HG02571 (cell line): Measurements from ENCODE around the gene NKPD1.
"Not testable (repeated sequence)": the region's sequence is repeated elsewhere in the genome, so short reads cannot be mapped to it uniquely, and the experiment has no call there.

Experiments
- ATAC-seq: cut with Tn5 transposase; IDR thresholded peaks from one replicate; pipeline ENCODE4 v1.9.1; 2021; ENCODE audit warnings: mild to moderate bottlenecking, moderate library complexity; ENCODE audit not compliant: unreplicated experiment

Gene NKPD1

DNA sequence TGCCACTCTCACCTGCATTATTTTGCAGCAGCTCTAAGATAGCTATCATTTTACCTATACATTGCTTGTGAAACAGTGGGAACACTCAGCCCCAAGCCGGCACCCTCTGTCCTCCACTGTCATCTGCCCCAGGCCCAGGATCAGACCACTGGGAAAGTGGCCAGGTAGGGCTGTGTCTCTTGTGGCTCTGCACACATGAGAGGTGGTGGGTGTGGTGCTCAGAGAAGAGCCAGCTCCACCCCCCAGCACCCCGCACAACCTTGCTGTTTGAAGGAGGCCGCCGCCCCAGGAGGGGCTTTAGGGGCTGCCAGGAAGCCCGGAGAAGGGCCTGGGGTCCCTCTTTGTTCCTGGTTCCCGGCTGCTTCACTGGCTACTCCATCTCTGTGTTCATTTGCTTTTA, 41.2 kb downstream of the NKPD1 start:
- ATAC-seq: no peak

DNA sequence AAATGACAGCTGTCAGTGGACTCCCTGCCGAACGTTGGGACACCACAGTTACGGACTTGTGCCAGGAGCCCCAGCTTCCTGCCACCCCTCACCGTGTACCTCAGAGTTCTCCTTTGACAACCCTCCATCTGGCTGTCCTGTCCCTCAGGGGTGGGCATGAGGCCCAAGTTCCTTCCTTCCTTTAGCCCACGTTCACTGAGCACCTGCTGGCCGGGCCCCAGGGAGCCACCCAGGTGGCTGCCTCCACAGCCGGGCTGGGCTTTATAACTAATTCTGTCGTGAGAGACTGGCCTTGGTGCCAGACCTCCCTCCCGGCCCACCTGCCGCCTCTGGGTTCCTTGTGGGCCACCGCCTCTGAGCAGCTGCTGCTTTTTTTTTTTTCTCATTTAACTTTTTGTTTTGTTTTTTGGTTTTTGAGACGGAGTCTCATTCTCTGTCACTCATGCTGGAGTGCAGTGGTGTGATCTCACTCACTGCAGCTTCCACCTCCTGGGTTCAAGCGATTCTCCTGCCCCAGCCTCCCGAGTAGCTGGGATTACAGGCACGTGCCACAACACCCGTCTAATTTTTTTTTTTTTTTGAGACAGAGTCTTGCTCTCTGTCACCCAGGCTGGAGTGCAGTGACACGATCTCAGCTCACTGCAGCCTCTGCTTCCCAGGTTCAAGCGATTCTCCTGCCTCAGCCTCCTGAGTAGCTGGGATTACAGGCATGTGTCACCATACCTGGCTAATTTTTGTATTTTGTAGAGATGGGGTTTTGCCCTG, 42.0 kb downstream of the NKPD1 start:
- ATAC-seq: not testable (repeated sequence)

DNA sequence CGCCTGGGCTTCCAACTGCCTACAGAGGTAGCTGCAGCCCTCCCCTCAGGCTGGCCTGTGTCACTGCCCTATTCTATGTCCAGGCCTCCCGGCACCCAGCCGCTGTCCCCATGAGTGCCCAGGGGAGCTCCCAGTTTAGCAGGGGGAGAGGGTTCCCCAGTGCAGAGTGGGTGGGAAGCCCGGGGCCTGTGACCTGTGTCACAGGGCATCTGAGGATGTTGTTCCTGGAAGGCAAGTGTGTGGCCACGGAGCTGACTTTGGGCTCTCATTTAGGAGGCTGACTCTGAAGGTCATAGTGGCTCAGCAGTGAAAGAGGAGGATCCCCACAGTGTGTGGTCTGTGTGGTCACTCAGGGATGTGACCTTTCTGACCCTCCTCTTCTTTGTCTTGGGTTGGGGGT, 42.7 kb downstream of the NKPD1 start:
- ATAC-seq: no peak

DNA sequence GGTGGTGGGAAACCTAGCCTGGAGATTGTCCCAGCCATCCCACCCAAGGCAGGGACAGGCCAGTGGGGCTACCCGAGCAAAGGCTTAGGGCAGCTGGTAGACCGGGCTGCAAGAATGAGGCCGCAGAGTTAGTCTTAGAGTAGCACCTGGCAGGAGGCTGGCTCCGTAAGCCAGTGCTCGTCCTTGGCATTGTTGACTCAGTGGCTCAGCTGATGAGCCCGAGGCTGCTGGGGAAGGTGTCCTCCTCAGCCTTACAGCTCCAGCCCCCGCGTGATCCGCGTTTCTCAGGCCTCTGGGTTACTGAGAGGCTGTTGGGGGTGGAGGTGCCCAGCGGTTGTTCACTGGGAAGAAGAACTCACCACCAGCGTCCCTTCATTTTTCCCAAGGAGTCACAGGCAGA, 43.1 kb downstream of the NKPD1 start:
- no peak for ATAC-seq

DNA sequence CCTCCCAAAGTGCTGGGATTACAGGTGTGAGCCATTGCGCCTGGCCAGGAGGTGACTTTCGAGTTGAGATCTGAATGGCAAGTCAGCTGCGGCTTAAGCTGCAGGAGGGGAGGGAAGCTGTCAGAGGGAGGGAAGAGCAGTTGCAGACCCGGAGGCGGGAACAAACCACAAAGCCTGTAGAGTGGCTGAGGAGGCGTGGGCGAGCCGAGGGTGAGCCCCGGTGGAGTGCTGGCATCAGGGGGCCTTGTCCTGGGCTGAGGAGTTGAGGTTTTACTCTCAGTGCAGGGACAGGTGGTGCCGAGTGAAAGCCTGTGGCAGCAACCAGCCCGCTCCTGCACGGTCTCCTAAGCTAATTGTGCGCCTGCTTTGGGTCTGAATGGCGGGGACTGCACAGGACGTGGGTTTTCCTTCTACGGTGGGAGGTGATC, 43.6 kb downstream of the NKPD1 start:
- ATAC-seq: peak; percentile 37

DNA sequence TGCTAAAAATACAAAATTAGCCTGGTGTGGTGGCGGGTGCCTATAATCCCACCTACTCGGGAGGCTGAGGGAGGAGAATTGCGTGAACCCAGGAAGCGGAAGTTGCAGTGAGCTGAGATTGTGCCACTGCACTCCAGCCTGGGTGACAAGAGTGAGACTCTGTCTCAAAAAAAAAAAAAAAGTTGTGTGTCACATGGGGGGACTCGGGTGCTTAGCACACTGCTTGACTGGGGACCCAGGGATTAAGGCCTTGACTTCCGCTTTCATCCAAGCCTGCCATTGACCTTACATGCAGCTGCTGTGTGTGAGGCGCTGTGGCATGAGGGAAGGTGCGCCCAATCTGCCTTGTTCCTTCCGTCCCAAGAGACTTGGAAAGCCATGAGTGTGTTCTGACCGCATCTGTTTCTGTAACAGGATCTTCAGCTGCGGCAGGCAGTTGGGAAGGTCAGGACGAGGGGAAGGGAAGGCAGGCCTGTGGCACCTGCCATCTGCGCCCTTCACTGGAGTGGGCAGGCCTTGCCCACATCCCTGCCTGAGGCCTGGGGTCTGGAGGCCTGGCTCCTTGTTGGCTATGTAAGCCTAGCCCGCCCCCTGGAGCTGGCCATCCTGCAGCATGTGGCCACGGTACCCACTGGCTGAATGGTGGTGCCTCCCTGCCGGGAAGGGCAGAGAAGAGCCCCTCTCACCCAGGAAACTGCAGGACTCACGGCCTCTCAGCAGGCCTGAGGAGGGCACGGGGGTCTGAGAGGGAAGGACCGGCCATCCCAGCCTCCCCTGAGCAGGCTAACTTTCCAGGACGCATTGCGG, 44.8 kb downstream of the NKPD1 start:
- ATAC-seq: no peak

DNA sequence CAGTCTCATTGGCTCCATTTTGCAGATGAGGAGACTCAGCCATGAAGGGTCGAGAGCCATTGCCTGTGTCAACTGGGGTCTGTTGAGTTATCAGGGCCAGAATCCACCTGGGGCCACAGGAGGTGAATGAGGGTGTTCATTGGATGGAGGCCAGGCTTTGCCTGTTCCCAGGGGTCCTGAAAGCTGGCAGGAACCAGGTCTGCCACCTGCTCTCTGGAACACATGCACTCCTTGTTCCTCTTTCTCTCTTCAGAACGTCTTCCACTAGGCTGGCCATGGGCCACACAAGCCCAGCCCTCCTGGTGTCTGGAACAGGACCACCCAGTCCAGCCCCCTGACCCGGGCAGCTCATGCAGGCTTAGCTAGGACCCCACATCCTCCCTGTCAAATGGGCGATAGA, 46.7 kb downstream of the NKPD1 start:
- ATAC-seq: no peak

DNA sequence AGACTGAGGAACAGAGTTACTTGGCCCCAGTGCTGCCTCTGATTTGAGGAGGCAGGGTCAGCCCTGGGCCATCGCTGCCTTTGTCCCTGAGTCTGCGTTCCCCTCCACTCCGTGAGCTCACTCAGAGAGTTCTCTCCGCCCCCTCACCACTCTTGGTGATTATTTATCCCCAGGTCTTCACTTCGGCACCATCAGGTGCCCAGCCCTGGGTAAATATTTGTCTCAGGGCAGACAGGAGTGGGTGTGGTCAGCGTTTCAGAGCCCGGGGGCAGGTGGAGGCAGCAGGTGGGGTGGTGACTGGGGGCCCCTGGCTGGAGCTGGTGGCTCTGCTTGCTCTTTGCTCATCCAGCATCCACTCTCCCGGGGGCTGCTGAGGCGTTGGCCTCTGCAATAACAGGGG, 47.2 kb downstream of the NKPD1 start:
- ATAC-seq: no peak

DNA sequence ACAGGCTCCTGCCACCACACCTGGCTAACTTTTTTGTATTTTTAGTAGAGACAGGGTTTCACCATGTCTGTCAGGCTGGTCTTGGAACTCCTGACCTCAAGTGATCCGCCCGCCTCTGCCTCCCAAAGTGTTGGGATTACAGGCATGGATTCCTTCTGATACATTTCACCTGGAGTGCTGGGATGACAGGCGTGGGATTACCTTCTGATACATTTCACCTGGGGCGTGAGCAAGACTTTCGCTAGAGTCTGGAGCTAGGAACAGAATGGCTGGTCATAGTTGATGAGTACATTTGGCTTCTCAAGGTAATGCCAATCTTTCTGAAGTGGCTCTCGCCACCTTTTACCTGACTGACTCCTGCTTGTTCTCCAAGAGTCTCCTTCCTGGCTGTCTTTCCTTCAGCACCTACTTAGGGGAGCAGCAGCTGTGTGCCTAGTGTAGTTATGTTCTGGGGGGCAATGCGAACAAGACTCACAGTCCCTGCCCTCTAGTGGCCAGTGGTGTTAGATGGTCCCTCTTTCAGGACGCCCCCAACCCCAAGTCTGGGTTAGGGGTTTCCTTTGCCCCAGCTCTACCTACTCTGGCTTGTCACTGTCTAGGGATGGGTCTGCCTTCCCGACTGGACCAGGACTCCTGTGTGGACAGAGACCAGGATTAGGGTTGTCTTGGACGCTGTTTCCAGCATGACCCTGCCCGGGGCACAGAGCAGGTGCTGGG, 48.5 kb downstream of the NKPD1 start:
- no peak for ATAC-seq
